ENCODE results near the gene RBMS3. TPM values are rescaled to one million over a fixed set of nuclear protein-coding genes. Genes with fewer than 3 reads are reported as not detected.

The RBMS3 gene
- total and polyA plus RNA-seq, 2 of the 8 experiments (the other 6 are each of a cell fraction or from before 2014, with no cell fraction given) = 3.7 to 6.9 TPM

GRCh38 chr3:29864809-29865208 lies 583.9 kb downstream of the RBMS3 start:
- no peak overlapping the region for H3K23ac ChIP-seq (ENCODE audit: insufficient read length)
- TF ChIP-seq SP2 (IDR thresholded peaks at IDR 0.05; ENCODE audit: low read length) = no peak
- TF ChIP-seq ASH2L (IDR thresholded peaks at IDR 0.05; ENCODE audit: low read length) = no peak
- TF ChIP-seq TCF12 (IDR thresholded peaks at IDR 0.05; ENCODE audit: low read depth, low read length) = no peak
- TF ChIP-seq E2F6 (IDR thresholded peaks at IDR 0.05) = no peak
- TF ChIP-seq NRF1 (IDR thresholded peaks at IDR 0.05; ENCODE audit: low read depth, low read length) = no peak
- TF ChIP-seq HDAC6 (IDR thresholded peaks at IDR 0.05; ENCODE audit: low read depth, low read length) = no peak
- TF ChIP-seq TAF7 (optimal IDR thresholded peaks at IDR 0.05; ENCODE audit: borderline replicate concordance, low read depth, low read length) = no peak
- no peak for TF ChIP-seq EGR1 (IDR thresholded peaks at IDR 0.05; ENCODE audit: borderline replicate concordance, low read depth, low read length)
- no peak for TF ChIP-seq RNF2 (IDR thresholded peaks at IDR 0.05; ENCODE audit: borderline replicate concordance, low read depth, low read length, missing control alignments, poor library complexity, severe bottlenecking)
- TF ChIP-seq POLR2A (IDR thresholded peaks at IDR 0.05; ENCODE audit: control extremely low read depth in 1 of 2, low read depth in 2 of 2, low read length in 2 of 2) = no peak
- no peak for TF ChIP-seq SUZ12 (IDR thresholded peaks at IDR 0.05; ENCODE audit: low read length)
- TF ChIP-seq SP1 (IDR thresholded peaks at IDR 0.05; ENCODE audit: low read depth, low read length) = no peak
- TF ChIP-seq JUND (IDR thresholded peaks at IDR 0.05; ENCODE audit: low read length) = no peak
- no peak for TF ChIP-seq SIRT6 (IDR thresholded peaks at IDR 0.05; ENCODE audit: low read length)
- no peak for TF ChIP-seq POU5F1 (IDR thresholded peaks at IDR 0.05; ENCODE audit: low read depth, low read length)

More at GRCh38 chr3:29864809-29865208, 583.9 kb downstream of the RBMS3 start:
- DNase-seq (ENCODE audit: low read depth in 1 of 2, low spot score in 2 of 2) (no peak), FAIRE-seq (no peak)
- no peak overlapping the region; the same call in 1 of the 2 replicates for H2AK5ac ChIP-seq (ENCODE audit: low read depth, low read length)
- no peak overlapping the region for H2BK15ac ChIP-seq (ENCODE audit: low read length)
- H3K4me2 ChIP-seq (ENCODE audit: insufficient read depth in 1 of 2, low read depth in 2 of 2, low read length in 2 of 2) = no peak overlapping the region
- H3K4me3 ChIP-seq (ENCODE audit: extremely low read depth in 1 of 4, insufficient read depth in 2 of 4, low read depth in 3 of 4, low read length in 4 of 4) = no peak overlapping the region
- CTCF ChIA-PET (ENCODE audit: partially characterized antibody) = interaction anchor here (0.6 to 1.2 kb wide), 3 partner anchors 11 to 67 kb away, joined by 4 to 5 read pairs (median 5); no protein-coding TSS in a partner anchor
- no peaks in the 10 kb centered on the region for H3K9me3 ChIP-seq (ENCODE audit: insufficient read depth in 2 of 2, low read depth in 1 of 2, low read length in 1 of 2)
- no peak overlapping the region for H3K9ac ChIP-seq (replicated peaks in 1 of 4; ENCODE audit: extremely low read depth in 1 of 4, low read depth in 3 of 4, low read length in 3 of 4)
- no peak overlapping the region for H4K5ac ChIP-seq (ENCODE audit: insufficient read length, low read depth, low read length)
- no peak overlapping the region for H4K8ac ChIP-seq (ENCODE audit: extremely low read depth, insufficient read depth, low read length)
- H2BK20ac ChIP-seq (ENCODE audit: low read length) = no peak overlapping the region
- H3K27me3 ChIP-seq (replicated peaks in 1 of 4; ENCODE audit: control insufficient read depth in 3 of 4, extremely low read depth in 1 of 4, insufficient read depth in 3 of 4, low read length in 3 of 4) = no peaks in the 10 kb centered on the region
- H3K27ac ChIP-seq (ENCODE audit: low read depth, low read length) = no peak overlapping the region
- no CpG with 5 or more reads among the region's 1 CpG for WGBS, 2 experiments (ENCODE audit: extremely low coverage in 1 of 2, insufficient coverage in 1 of 2, insufficient read length in 1 of 2, insufficient replicate concordance in 2 of 2, low coverage in 1 of 2, low lambda C conversion rate in 2 of 2, missing lambda C conversion rate in 1 of 2)
- H3K18ac ChIP-seq (ENCODE audit: extremely low read depth, low read length) = no peak overlapping the region
- H2BK120ac ChIP-seq (replicated peaks; ENCODE audit: low read depth, low read length) = no peak overlapping the region
- no peak overlapping the region for H2BK12ac ChIP-seq (ENCODE audit: low read depth, low read length)
- no peak overlapping the region for H2AFZ ChIP-seq (ENCODE audit: low read length)
- H3K36me3 ChIP-seq (ENCODE audit: control insufficient read depth in 2 of 4, insufficient read depth in 4 of 4, low read length in 3 of 4) = no peaks in the 10 kb centered on the region
- H3K56ac ChIP-seq (replicated peaks; ENCODE audit: insufficient read length, low read depth, low read length) = no peak overlapping the region
- H3K79me2 ChIP-seq (ENCODE audit: control insufficient read depth in 1 of 2, insufficient read depth in 2 of 2, low read length in 2 of 2) = no peaks in the 10 kb centered on the region
- no peaks in the 10 kb centered on the region for H4K20me1 ChIP-seq (replicated peaks in 1 of 2; ENCODE audit: control insufficient read depth in 1 of 2, insufficient read depth in 2 of 2, low read length in 2 of 2)
- H3K4me1 ChIP-seq (replicated peaks in 1 of 4; ENCODE audit: control insufficient read depth in 3 of 4, insufficient read depth in 4 of 4, low read length in 3 of 4) = peaks cover 0 to 7% (median 2%) of the 10 kb centered on the region in 4 experiments; a peak in 2 of 7 replicates
- POLR2A ChIA-PET (ENCODE audit: partially characterized antibody) = no interaction called here
- H4K91ac ChIP-seq (replicated peaks; ENCODE audit: insufficient read length, low read length) = no peak overlapping the region
- H3K23me2 ChIP-seq (ENCODE audit: low read depth, low read length) = peaks cover 3% of the 10 kb centered on the region; the same call in 1 of the 2 replicates
- no peak overlapping the region for H3K4ac ChIP-seq (replicated peaks; ENCODE audit: insufficient read length, low read depth, low read length)
- H3K14ac ChIP-seq (ENCODE audit: insufficient read length) = no peak overlapping the region
- H2BK5ac ChIP-seq (ENCODE audit: low read depth, low read length) = no peak overlapping the region
- no peaks in the 10 kb centered on the region for H3K79me1 ChIP-seq (ENCODE audit: low read depth, low read length)
